AG09319 (cell line): ENCODE results near the gene SH2D3C.

Source experiments
- DNase-seq: peaks from one replicate; pipeline ENCODE4 v3.0.0-alpha.2; 2010; ENCODE audit warnings: low read depth; ENCODE audit errors: extremely low read depth
- CTCF ChIP-seq: IDR thresholded peaks from 2 replicates; pipeline ENCODE4 v1.5.1; 2011; ENCODE audit warnings: low read depth, mild to moderate bottlenecking, inconsistent platforms, low read length, moderate library complexity

The SH2D3C gene

GRCh38 chr9:127816728-127817127 is 38.3 kb upstream of the SH2D3C start:
- DNase-seq, result no peak
- TF ChIP-seq CTCF, result no peak

GRCh38 chr9:127816362-127816725 is 37.9 kb upstream of the SH2D3C start:
- TF ChIP-seq CTCF, result no peak

DNA sequence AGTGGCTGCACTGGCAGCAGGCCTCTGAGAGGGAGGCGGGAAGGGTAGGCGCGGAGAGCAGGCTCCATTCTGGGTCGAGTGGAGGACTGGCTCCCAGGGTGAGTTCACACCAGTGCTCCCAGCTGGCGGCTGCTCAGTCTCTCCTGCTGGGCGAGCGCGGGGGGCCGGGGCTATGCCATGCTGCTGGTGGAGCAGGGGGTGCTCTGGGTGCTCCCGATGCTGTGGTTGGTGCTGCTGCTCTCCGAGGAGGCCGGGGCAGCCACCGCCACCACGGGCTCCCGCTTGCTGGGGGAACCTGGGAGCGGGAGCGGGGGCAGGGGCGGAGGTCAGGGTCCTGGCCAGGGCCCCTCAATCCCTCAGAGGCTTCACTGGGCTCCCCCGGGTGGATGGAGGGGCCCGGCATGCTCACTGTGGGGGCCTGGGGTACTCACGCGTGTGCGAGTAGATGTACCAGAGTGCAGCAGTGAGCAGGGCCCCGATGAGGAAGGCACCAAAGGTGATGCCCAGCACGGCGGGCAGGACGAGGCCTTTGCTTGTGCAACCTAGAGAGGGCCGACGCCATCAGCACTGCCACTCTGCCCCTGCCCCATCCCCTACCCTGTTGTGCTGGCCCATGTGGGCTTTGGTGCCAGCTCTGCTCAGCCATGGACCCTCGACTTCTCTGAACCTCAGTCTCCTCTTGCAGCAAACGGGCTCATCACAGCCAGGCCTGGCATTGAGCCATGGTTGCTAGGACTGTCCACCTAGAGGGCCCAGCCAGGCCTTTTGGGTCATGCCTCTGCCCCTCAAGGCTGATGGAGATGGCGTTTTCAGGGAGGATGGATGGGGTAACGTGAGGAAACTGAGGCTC is 37.3 kb upstream of the SH2D3C start:
- no peak for DNase-seq
- no peak for TF ChIP-seq CTCF

More at GRCh38 chr9:127816362-127816725, 37.9 kb upstream of the SH2D3C start:
- DNase-seq, result no peak

DNA sequence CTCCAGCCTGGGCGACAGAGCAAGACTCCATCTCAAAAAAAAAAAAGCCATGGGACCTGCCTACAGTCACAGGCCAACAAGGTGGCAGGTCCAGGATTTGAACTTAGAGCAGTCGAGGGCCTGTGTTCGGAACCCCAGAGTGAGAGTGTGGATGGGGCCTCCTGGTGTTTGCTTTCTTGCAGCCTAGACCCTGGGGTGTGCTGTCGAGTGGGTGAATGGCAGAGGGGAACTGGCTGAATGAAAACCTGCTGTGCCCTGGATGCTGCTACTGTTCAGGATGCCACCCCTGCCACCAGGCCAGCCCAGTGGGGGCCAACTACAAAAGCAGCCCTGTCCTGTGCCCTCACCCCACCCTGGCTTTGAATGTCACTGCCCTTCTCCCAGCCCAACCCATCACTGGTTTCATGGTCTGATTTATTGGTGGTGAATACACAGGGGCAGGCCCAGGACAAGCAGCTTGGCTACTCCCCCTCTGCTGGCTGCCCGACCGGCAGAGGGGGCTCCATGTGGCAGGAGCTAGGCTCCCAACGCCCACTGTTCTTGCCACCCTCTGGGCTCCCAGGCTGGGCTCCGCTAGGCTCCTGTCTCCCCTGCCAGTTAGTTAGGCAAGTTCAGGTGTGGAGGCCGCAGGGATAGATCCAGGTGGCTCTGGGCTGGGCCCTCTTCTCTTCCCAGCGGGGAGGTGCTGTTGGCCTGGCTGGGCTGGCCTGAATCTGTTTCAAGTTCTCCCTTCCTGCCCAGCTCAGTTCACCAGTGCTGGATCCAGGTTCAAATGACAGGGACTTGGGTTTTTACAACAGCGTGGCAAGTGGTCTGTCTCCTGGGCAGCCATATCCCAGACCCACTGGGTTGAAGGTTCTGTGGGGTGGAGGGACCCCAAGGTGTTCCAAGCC is 36.4 kb upstream of the SH2D3C start:
- no peak for TF ChIP-seq CTCF
- no peak for DNase-seq

DNA sequence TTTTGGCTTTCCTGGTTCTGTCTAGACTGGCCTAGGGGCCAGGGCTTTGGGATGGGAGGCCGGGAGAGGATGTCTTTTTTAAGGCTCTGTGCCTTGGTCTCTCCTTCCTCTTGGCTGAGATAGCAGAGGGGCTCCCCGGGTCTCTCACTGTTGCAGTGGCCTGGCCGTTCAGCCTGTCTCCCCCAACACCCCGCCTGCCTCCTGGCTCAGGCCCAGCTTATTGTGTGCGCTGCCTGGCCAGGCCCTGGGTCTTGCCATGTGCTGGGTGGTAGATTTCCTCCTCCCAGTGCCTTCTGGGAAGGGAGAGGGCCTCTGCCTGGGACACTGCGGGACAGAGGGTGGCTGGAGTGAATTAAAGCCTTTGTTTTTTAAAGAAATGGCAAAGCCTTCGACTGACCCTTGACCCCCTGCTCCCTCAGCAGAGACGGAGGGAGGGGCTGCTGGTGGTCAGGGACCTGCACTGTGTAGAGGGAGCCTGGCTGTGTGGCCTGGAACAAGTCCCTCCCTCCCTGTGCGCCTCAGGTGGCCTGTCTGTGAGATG is 35.3 kb upstream of the SH2D3C start:
- no peak for TF ChIP-seq CTCF
- no peak for DNase-seq

- DNase-seq, result no peak
- TF ChIP-seq CTCF, result no peak
Measured at GRCh38 chr9:127812936-127813675, 34.6 kb upstream of the SH2D3C start.
